ENCODE data around the gene TMOD1. TPM values are rescaled to one million over a fixed set of nuclear protein-coding genes. Genes with fewer than 3 reads are reported as not detected.

The TMOD1 gene
- 2.3 to 2.9 TPM (median 2.5 TPM) in 5 replicates for total RNA-seq (2022; extraction: Qiagen RNA extraction)

GRCh38 chr9:97501177-97501971 is at the start of gene TMOD1:
TSS of gene TMOD1 (plus strand) at chr9:97501666. CDS start at chr9:97524189, 22,523 bp downstream.

GRCh38 chr9:97632985-97633858 is 131.8 kb downstream of the TMOD1 start, which contains the start of the genes NCBP1 and TSTD2:
TSS of gene NCBP1 (plus strand) at chr9:97633821. CDS start at chr9:97633882, 61 bp downstream.
TSS of gene TSTD2 (minus strand) at chr9:97633368. CDS start at chr9:97627562, 5,806 bp downstream.

Other genes starting within 250 kb of the TMOD1 start
- gene CCDC180, start 194.0 kb upstream of the TMOD1 start, total RNA-seq (2022; extraction: Qiagen RNA extraction): 0.43 to 0.90 TPM (median 0.75 TPM) in 5 replicates
- 11.0 to 14.1 TPM (median 12.3 TPM) in 5 replicates for gene TDRD7, start 89.6 kb upstream of the TMOD1 start, total RNA-seq (2022; extraction: Qiagen RNA extraction)
- gene TSTD2, start 131.7 kb downstream of the TMOD1 start, total RNA-seq (2022; extraction: Qiagen RNA extraction): 10.2 to 11.4 TPM (median 10.9 TPM) in 5 replicates
- 26.1 to 28.4 TPM (median 27.3 TPM) in 5 replicates for gene NCBP1, start 132.2 kb downstream of the TMOD1 start, total RNA-seq (2022; extraction: Qiagen RNA extraction)
- 12.0 to 13.9 TPM (median 12.8 TPM) in 5 replicates for gene XPA, start 195.7 kb downstream of the TMOD1 start, total RNA-seq (2022; extraction: Qiagen RNA extraction)

Data from A549 treated with CORT108297 at 1 μM for 4 hours (cell line).